HG02798 (cell line): Measurements from ENCODE around the gene CLIC2.
A peak's percentile ranks its signal among the peaks of the same experiment; 100 is the strongest.

ENCODE experiments used
- ATAC-seq: cut with Tn5 transposase; IDR thresholded peaks from one replicate; pipeline ENCODE4 v1.9.1; 2021; ENCODE audit warnings: mild to moderate bottlenecking; ENCODE audit not compliant: unreplicated experiment, poor library complexity

The CLIC2 gene

DNA sequence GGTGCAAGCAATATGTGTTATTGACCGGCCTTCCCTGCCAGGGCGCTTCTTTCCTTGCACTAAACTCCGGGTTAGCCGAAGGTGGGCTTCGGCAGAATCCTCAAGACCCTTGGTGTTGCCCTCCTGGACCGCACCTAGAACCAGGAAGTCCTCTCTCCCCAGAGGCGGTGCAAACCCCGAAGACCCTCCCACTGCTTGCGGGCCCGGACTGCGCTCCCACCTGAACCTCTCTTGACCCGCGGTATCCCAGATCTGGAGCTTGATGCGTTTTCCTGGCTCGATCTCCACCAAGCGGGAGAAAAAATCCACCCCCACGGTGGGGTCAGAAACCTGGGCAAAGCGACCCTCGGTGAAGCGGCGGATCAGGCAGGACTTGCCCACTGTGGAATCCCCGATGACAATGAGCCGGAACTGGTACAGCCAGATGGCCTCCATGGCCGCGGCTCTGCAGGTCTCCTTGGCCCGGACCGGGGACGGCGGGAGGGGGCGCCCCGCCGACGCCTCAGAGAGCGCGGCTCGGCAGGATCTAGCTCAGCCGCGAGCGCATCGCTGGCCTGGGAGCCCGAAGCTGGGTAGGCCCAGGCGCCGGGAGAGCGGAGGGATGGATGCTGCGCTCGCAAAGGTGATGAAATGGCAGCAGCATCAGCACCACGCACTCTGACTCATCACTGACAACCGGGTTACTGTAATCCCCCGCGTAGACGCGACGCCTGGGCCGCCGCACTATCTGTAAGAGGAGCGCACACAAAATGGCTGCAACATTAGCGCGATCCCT, 70.4 kb downstream of the CLIC2 start, which contains the start of gene RAB39B:
Gene RAB39B, minus strand, starts transcription at position 638 of the 775 bp plus-strand sequence. Its CDS starts 203 bp downstream, at position 435.
- ATAC-seq, result peak; percentile 97

DNA sequence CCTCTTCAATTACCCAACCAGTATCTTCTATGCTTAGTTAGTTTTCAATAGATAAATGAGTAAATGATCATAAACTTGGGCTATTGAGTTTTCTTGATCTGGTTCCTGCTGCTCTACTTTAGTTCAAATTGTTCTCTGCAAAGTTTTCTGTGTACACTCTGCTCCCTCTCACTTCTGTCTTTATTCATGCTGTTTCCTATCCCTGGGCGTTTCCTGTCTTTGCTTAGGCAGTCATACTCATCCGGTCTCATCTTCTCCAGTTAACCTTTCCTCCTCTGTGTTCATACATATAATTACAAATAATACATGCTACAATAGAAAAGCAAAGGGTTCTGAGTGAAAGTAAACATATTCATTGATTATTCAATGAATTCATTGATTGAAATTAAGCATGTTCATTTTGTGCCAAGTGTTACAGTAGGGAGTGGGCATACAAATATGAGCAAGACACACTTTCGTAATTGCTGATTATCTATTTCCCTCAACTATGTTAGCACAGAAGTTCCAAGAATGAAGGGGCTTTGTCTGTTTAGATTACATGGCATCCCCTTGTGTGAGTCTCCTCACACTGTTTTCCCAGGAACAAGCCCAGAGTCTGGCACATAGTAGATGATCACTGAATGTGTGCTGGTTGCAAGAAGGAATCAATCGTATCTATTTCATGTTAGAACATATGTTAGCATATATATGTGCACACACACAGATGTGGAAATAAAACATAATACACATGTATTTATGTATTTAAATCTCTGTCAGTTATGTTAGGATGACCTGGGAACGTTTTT, 71.3 kb downstream of the CLIC2 start:
- ATAC-seq, result peak; percentile 38

DNA sequence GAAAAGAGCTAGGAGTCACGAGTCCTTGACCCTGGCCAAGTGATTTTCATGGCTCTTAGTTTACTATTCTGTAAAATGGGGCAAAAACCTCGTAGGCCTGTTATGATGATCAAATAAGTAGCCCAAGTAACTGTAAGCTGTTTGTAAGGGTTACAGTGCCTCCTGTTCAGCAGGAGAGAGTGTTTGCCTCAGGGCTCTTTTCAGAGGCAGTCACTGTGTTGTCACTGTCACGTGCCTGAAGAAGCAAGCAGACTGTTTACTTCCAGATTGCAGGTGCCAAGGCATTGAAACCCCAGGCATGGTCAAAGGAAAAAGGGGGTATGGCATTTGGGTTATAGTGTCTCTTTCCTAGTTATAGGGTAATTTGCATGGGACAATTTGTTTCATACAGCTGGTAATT, 74.7 kb downstream of the CLIC2 start:
- no peak for ATAC-seq

DNA sequence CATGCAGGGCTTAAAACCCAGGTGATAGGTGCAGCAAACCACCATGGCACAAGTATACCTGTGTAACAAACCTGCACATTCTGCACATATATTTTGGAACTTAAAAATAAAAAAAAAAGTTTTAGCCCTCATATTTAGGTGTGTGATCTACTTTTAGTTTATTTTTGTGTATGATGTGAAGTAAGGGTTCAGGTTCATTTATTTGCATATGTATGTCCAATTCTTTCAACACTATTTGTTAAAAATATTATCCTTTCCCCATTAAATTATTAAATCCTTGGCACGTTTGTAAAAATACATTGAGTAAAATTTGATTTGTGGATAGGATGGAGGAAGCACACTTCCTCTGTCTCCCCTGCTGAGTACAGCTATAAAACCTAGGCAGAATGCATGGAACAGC, 83.0 kb downstream of the CLIC2 start:
- ATAC-seq, result no peak

DNA sequence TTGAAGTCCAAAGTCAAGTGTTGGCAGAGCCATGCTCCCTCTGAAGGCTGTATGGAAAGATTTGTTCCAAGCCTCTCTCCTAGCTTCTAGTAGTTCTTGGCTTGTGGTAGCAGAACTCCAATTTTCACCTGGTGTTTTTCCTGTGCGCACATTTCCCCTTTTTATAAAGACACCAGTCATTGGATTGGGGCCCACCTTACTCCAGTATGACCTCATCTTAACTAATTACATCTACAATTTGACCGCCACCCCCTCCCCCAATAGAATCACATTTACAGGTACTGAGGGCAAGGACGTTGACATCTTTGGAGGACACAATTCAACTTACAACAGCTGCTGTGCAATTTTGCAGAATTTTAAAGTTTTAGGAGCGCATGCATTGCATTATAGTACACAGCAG, 86.9 kb downstream of the CLIC2 start:
- ATAC-seq, result no peak

DNA sequence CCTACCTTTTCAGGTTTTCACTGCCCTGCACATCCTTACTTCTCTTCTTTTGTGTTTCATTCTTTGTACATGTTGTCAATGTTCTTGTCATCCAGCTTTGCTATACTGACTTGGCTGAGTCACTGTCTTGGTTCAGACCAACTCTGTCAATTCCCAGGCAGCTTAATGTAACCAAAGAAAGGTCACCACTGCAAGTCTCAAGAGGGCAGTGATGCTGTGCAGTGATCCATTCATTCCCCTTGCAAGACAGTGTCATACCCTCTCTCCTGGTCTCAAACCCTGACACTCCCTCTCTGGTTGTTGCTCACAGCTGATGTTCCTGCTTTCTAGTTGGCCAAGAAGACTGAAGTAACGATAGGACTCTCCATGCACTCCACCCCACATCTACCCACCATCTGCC, 87.7 kb downstream of the CLIC2 start:
- no peak for ATAC-seq

DNA sequence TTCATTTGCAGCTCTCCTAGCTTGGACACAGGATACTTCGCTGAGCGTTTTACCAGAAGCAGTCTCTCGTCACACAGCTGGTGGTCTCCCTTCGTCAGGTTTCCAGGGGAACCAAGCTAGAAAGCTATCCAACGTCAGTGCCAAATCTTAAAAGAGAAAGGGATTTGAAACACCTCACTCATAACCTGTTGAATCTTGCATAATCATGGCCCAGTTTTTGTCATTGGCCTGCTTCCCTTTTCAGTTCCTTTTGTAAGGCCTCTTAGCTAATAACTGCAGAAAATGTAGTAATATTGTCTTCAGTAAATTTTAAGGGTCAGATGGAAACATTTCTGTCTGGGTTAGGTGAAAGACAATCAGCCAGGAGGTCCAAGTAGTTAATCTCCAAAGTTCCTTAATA, 92.1 kb downstream of the CLIC2 start:
- no peak for ATAC-seq

DNA sequence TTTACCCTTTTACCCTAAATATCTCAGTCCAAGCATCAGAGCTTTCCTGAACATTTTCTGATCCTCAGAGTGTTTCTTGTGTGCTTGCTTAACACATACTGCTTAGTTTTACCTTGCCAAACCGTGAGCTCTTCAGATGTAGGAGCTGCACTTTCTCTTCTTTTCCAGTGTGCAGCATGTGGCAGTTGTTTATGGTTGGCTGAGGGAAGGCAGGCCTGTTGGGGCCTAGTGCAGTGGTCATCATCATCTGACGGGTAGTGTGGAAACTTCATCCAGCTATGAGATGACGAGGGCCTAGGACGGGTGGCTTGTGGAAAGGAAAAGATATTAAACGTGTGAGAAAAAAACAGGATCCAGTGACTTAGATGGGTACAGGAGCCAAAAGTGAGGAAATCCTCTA, 96.7 kb downstream of the CLIC2 start:
- ATAC-seq, result no peak

DNA sequence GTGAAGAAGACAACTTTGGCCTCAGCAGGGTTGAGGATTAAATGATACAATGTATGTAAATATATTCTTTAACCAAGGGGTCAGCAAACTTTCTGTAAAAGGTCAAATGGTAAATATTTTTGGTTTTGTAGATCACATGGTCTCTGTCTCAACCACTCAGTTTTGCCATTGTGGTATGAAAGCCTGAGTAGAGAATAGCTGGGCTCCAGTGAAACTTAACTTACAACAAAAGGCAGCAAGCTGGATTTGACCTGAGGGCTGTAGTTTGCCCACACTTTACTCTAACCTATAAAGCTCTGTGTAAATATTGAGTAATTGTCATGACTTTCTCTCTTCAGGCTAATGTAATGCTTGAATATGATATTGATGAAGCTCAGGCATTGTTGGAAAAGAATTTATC, 98.5 kb downstream of the CLIC2 start:
- ATAC-seq, result no peak

DNA sequence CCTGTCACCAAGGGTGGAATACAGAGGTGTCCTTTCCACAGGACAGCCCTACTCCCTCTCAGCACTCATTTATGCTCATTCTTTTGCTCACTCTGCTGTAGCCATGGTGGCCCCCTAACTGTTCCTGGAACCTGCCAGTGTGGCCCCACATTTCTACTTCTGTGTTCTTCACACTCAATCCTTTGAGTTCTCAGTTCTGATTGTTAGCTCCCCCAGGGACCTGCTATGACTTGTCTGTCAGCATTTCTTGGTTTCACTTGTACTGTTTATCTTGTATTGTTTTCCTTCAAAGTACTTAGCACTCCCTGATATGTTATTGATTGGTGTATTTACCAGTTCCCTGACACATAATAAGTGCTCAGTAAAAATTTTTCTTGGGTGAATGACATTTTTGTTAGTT, 103.3 kb downstream of the CLIC2 start:
- ATAC-seq, result peak; percentile 96
